ENCODE measurements around the gene AUTS2.

AUTS2 gene

GRCh38 chr7:70710011-70710480 is 1111.8 kb downstream of the AUTS2 start (continued):
- TF ChIP-seq HIC1 (tag by site-specific recombination; IDR thresholded peaks at IDR 0.05) (0 out of 2 replicates have a peak, but pooled peaks have one; percentile 59), ZNF548 (tag by site-specific recombination; IDR thresholded peaks at IDR 0.05) (no peak), ZNF843 (tag by site-specific recombination; IDR thresholded peaks at IDR 0.05) (peak; percentile 93), BCL11A (tag by site-specific recombination; IDR thresholded peaks at IDR 0.05; ENCODE audit: low read depth) (no peak), ZNF114 (tag by site-specific recombination; IDR thresholded peaks at IDR 0.05) (no peak), ZNF530 (tag by site-specific recombination; IDR thresholded peaks at IDR 0.05; ENCODE audit: low read depth) (no peak), ZNF366 (tag by site-specific recombination; conservative IDR thresholded peaks at IDR 0.05) (no peak), ZSCAN23 (tag by site-specific recombination; IDR thresholded peaks at IDR 0.05) (no peak), ZNF280D (tag by site-specific recombination; IDR thresholded peaks at IDR 0.05) (no peak), ZNF18 (tag by site-specific recombination; IDR thresholded peaks at IDR 0.05) (no peak), MZF1 (tag by site-specific recombination; IDR thresholded peaks at IDR 0.05; ENCODE audit: borderline replicate concordance) (no peak), ZNF692 (tag by site-specific recombination; IDR thresholded peaks at IDR 0.05) (0 out of 2 replicates have a peak, but pooled peaks have one; percentile 44), ZNF16 (tag by site-specific recombination; IDR thresholded peaks at IDR 0.05; ENCODE audit: low read depth) (no peak), IKZF3 (tag by site-specific recombination; IDR thresholded peaks at IDR 0.05) (peak; percentile 70), ZNF518A (tag by site-specific recombination; conservative IDR thresholded peaks at IDR 0.05; ENCODE audit: low read depth) (no peak; the same call in 1 of the 2 replicates), ZSCAN16 (tag by site-specific recombination; IDR thresholded peaks at IDR 0.05) (no peak), ZNF24 (tag by site-specific recombination; IDR thresholded peaks at IDR 0.05) (peak; percentile 76), ZBTB21 (tag by site-specific recombination; IDR thresholded peaks at IDR 0.05) (no peak), ZNF488 (tag by site-specific recombination; IDR thresholded peaks at IDR 0.05) (peak; percentile 55; the same call in 1 of the 2 replicates), ZSCAN5A (tag by site-specific recombination; IDR thresholded peaks at IDR 0.05) (no peak), ZNF274 (IDR thresholded peaks at IDR 0.05; ENCODE audit: low read length) (no peak), ZNF274 (tag by site-specific recombination; IDR thresholded peaks at IDR 0.05; ENCODE audit: borderline replicate concordance) (no peak), WT1 (tag by site-specific recombination; IDR thresholded peaks at IDR 0.05) (no peak; the same call in 1 of the 2 replicates), ZNF133 (tag by site-specific recombination; IDR thresholded peaks at IDR 0.05) (no peak), HOXA7 (CRISPR knock-in tag; IDR thresholded peaks at IDR 0.05; ENCODE audit: borderline replicate concordance) (no peak)
